Natural killer cell (primary cell): ENCODE measurements around the gene PRKAG2. TPM values are rescaled to one million over a fixed set of nuclear protein-coding genes. Genes with fewer than 3 reads are reported as not detected.

ENCODE experiments used
- ATAC-seq, 3 donors: fragments of 150-1000 bp in 2 of 3; fragments of 200-7000 bp in 1 of 3; cut with Tn5 transposase; 1 replicate in 1 of 3; 2 replicates in 2 of 3; pipeline ENCODE4 v1.10.0; 2021; ENCODE audit warnings: mild to moderate bottlenecking in 2 of 3, moderate library complexity in 2 of 3
- DNase-seq, 2 donors: peaks; one replicate each; pipeline versions ENCODE4 v3.0.0 to v3.0.0-alpha.2; 2013 to 2021; ENCODE audit warnings: mixed read lengths in 1 of 2
- H3K27ac ChIP-seq: one replicate; pipeline ENCODE4 v1.5.1; 2013; ENCODE audit warnings: mild to moderate bottlenecking, low read length
- H3K27me3 ChIP-seq: one replicate; pipeline ENCODE4 v1.6.1; 2013; ENCODE audit warnings: low read length; ENCODE audit not compliant: control insufficient read depth, insufficient read depth
- H3K36me3 ChIP-seq: one replicate; pipeline ENCODE4 v1.6.1; 2013; ENCODE audit warnings: low read length; ENCODE audit not compliant: control insufficient read depth, insufficient read depth
- H3K4me1 ChIP-seq: one replicate; pipeline ENCODE4 v1.6.1; 2013; ENCODE audit warnings: low read length; ENCODE audit not compliant: control insufficient read depth, insufficient read depth
- H3K4me3 ChIP-seq: one replicate; pipeline ENCODE4 v1.5.1; 2013; ENCODE audit warnings: low read length
- H3K9me3 ChIP-seq: one replicate; pipeline ENCODE4 v1.6.1; 2013; ENCODE audit warnings: low read length; ENCODE audit not compliant: control insufficient read depth, insufficient read depth
- H3K27ac Mint-ChIP-seq, 2 donors: one replicate each; pipeline ENCODE4 v1.8.0; 2022; ENCODE audit warnings: mild to moderate bottlenecking in 2 of 2, mixed read lengths in 2 of 2, moderate library complexity in 1 of 2
- H3K27me3 Mint-ChIP-seq, 2 donors: one replicate each; pipeline ENCODE4 v1.8.0; 2022; ENCODE audit warnings: low read depth in 2 of 2, mixed read lengths in 2 of 2
- H3K36me3 Mint-ChIP-seq: one replicate; pipeline ENCODE4 v1.8.0; 2022; ENCODE audit warnings: mixed read lengths
- H3K4me1 Mint-ChIP-seq, 2 donors: one replicate each; pipeline ENCODE4 v1.8.0; 2022; ENCODE audit warnings: mixed read lengths in 2 of 2
- H3K4me3 Mint-ChIP-seq: one replicate; pipeline ENCODE4 v1.8.0; 2022; ENCODE audit warnings: mild to moderate bottlenecking, moderate library complexity, mixed read lengths
- H3K9me3 Mint-ChIP-seq, 2 donors: one replicate each; pipeline ENCODE4 v1.8.0; 2022; ENCODE audit warnings: mixed read lengths in 2 of 2
- WGBS: methylation state at CpG from one replicate; pipeline ENCODE4 v1.1.7; 2013; ENCODE audit warnings: missing lambda C conversion rate; ENCODE audit not compliant: insufficient coverage; 5-methylcytosine and 5-hydroxymethylcytosine counted together
- intact Hi-C: fragments of 100-400 bp; cut with micrococcal nuclease; formaldehyde crosslinking; loops from one replicate; pipeline ENCODE4 v1.14.2; 2022
- total RNA-seq, 4 donors: library from RNA; stranded (reverse); fragments of 120-200 nt in 1 of 4; gene quantifications; one replicate each; pipeline versions ENCODE4 v1.2.3 to v1.2.4, GENCODE V29; 2013 to 2022
- TF ChIP-seq, protein P1 (sequence below): fragments of 200-600 bp; IDR thresholded peaks from one replicate; pipeline ENCODE4 v1.8.0; 2022; ENCODE audit warnings: antibody characterized with exemption

The PRKAG2 gene
- total RNA-seq, 3 donors from 2014 or later (not counting 1 experiment from before 2014, with no cell fraction given) = 42.6 to 66.5 (median 64.4) TPM

DNA sequence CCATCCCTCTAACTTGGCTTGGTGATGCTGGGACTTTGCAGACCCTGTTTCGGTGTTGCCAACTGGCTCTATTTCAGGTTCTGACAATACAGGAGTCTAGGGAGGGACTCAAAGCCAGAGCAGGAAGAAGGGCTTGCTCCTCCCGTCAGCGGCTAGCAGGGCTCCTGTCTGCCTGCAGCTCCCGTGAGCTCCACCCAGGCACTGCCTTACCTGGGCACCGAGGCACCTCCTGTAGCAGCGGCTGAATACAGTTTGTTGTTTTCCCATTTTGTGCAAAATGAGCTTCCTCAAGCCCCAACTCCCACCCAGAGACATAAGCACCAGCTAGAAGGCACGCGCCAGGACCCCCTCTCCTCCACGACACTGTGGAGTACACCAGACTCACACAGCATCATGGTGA is 287.9 kb downstream of the PRKAG2 start:
- 97% methylated on average over 9 of the region's 9 CpGs for WGBS
- H3K27ac ChIP-seq = no peak overlapping the region
- H3K9me3 ChIP-seq = no peaks in the 10 kb centered on the region
- DNase-seq = no peak
- H3K27me3 ChIP-seq = no peaks in the 10 kb centered on the region
- Mint-ChIP-seq H3K27ac (peak overlapping the region in 1 of 2 donors; percentile 61), H3K36me3 (no peaks in the 10 kb centered on the region), H3K4me1 (peaks cover 10 to 40% of the 10 kb centered on the region in 2 donors), H3K4me3 (no peak overlapping the region), H3K27me3 (no peaks in the 10 kb centered on the region), H3K9me3 (no peaks in the 10 kb centered on the region)
- intact Hi-C loops = no loop called here
- TF ChIP-seq, protein P1, sequence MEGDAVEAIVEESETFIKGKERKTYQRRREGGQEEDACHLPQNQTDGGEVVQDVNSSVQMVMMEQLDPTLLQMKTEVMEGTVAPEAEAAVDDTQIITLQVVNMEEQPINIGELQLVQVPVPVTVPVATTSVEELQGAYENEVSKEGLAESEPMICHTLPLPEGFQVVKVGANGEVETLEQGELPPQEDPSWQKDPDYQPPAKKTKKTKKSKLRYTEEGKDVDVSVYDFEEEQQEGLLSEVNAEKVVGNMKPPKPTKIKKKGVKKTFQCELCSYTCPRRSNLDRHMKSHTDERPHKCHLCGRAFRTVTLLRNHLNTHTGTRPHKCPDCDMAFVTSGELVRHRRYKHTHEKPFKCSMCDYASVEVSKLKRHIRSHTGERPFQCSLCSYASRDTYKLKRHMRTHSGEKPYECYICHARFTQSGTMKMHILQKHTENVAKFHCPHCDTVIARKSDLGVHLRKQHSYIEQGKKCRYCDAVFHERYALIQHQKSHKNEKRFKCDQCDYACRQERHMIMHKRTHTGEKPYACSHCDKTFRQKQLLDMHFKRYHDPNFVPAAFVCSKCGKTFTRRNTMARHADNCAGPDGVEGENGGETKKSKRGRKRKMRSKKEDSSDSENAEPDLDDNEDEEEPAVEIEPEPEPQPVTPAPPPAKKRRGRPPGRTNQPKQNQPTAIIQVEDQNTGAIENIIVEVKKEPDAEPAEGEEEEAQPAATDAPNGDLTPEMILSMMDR = no peak
- H3K4me3 ChIP-seq = no peak overlapping the region
- H3K4me1 ChIP-seq = peaks cover 10% of the 10 kb centered on the region
- peaks cover 15% of the 10 kb centered on the region for H3K36me3 ChIP-seq
- no peak for ATAC-seq

DNA sequence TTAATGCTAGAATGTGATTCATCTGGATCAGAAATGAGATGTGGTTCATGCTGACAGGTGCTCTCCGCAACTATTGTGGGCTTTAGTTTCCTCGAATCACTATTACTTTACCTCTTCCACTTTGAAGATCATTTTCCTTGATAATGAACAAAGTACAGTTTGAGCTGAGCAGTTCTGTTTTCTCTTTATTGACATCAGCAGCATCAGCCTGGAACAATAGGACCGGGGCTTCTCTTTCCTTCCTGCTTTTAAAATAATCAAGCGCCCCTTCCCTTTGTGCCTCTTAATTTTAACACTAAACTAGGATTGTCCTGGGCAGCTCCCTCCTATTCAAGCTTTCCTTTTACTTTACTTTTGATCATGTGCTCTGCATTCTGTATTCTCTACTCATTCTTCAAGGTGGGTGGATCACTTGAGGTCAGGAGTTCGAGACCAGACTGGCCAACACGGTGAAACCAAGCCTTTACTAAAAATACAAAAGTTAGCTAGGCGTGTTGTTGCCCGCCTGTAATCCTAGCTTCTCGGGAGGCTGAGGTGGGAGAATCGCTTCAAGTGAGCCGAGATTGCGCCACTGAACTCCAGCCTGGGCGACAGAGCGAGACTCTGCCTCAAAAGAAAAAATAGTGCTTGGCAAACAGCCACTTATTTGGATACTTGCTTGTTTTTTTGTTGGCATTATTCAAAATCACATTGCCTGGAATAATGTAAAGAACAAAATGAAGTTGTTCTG is 290.2 kb downstream of the PRKAG2 start:
- 90% methylated on average over 14 of the region's 14 CpGs for WGBS
- H3K4me3 ChIP-seq = no peak overlapping the region
- TF ChIP-seq, protein P1 = no peak
- ATAC-seq (no peak), DNase-seq (no peak)
- peak overlapping the region in 1 of 2 donors; percentile 24 for H3K27ac Mint-ChIP-seq
- no peaks in the 10 kb centered on the region for H3K27me3 ChIP-seq
- no peaks in the 10 kb centered on the region for H3K9me3 ChIP-seq
- H3K9me3 Mint-ChIP-seq = no peaks in the 10 kb centered on the region
- intact Hi-C loops = no loop called here
- H3K4me1 Mint-ChIP-seq = peaks cover 5 to 48% of the 10 kb centered on the region in 2 donors
- H3K4me3 Mint-ChIP-seq = no peak overlapping the region
- no peaks in the 10 kb centered on the region for H3K36me3 Mint-ChIP-seq
- no peak overlapping the region for H3K27ac ChIP-seq
- peaks cover 7% of the 10 kb centered on the region for H3K36me3 ChIP-seq
- H3K27me3 Mint-ChIP-seq = no peaks in the 10 kb centered on the region
- peaks cover 10% of the 10 kb centered on the region for H3K4me1 ChIP-seq

DNA sequence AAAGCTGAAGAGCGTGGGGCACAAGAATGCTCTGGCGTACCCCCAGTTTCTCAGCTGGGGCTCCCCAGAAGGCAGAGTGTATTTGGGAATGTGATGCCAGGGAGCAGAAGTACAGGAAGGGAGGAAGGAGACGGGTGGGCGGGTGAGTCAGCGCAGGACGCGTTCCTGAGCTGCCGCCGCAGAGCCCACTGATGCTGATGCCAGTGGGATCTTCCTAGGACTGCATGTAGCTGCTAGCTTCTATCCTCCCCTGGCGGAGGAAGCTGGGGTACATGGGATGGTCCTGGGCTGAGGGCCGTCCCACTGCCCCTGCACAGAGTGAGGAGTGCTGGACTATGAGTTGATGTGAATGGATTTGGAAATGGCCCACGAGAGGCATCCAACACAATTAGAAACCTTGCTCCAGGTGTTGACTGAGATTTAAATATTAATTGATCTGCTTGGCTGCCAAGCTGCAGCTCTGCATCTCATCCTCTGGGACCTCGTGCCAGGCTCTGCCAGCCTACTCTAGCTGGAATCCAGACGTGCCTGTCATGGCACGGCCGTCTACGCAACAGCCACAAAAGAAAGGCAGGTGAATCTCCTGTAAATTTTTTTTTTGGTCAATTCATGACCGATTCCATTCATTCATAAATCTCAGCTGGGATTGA is 291.0 kb downstream of the PRKAG2 start:
- H3K4me1 ChIP-seq = peaks cover 2% of the 10 kb centered on the region
- no peak overlapping the region for H3K4me3 Mint-ChIP-seq
- ATAC-seq (no peak), DNase-seq (no peak)
- WGBS = 93% methylated on average over 18 of the region's 18 CpGs
- H3K9me3 ChIP-seq = no peaks in the 10 kb centered on the region
- TF ChIP-seq, protein P1 = no peak
- H3K27me3 Mint-ChIP-seq = no peaks in the 10 kb centered on the region
- intact Hi-C loops = no loop called here
- no peaks in the 10 kb centered on the region for H3K36me3 Mint-ChIP-seq
- H3K4me1 Mint-ChIP-seq = peaks cover 5 to 48% of the 10 kb centered on the region in 2 donors
- H3K4me3 ChIP-seq = no peak overlapping the region
- H3K27ac ChIP-seq = no peak overlapping the region
- H3K27me3 ChIP-seq = no peaks in the 10 kb centered on the region
- H3K9me3 Mint-ChIP-seq = no peaks in the 10 kb centered on the region
- H3K36me3 ChIP-seq = peaks cover 4% of the 10 kb centered on the region
- H3K27ac Mint-ChIP-seq = no peak overlapping the region
